Activated CD4-positive, alpha-beta T cell treated with anti-CD3 and anti-CD28 coated beads for 36 hours (primary cell): ENCODE measurements around the gene CFP. TPM values are rescaled to one million over a fixed set of nuclear protein-coding genes. Genes with fewer than 3 reads are reported as not detected.

Experiments
- ATAC-seq: fragments of 200-7000 bp; cut with Tn5 transposase; one replicate; pipeline ENCODE4 v1.10.0; 2021; ENCODE audit warnings: mild to moderate bottlenecking, moderate library complexity
- CTCF ChIA-PET: fragments of 350-600 bp; sonication (Branson Sonifier 250); formaldehyde crosslinking; loops from one replicate; lab custom pipeline; 2021; ENCODE audit warnings: antibody characterized with exemption; lab: Charles Lee
- POLR2A ChIA-PET: fragments of 350-600 bp; sonication (Branson Sonifier 250); formaldehyde crosslinking; loops from one replicate; lab custom pipeline; 2021; ENCODE audit warnings: antibody characterized with exemption, inconsistent platforms; lab: Charles Lee
- DNase-seq: peaks from one replicate; pipeline ENCODE4 v3.0.0-alpha.2; 2020
- H3K27ac Mint-ChIP-seq: one replicate; pipeline ENCODE4 v1.8.0; 2021; ENCODE audit warnings: mixed read lengths
- H3K27me3 Mint-ChIP-seq: one replicate; pipeline ENCODE4 v1.8.0; 2021; ENCODE audit warnings: mixed read lengths
- H3K36me3 Mint-ChIP-seq: one replicate; pipeline ENCODE4 v1.8.0; 2021; ENCODE audit warnings: low read depth, mixed read lengths
- H3K4me1 Mint-ChIP-seq: one replicate; pipeline ENCODE4 v1.8.0; 2021; ENCODE audit warnings: mixed read lengths
- H3K4me3 Mint-ChIP-seq: one replicate; pipeline ENCODE4 v1.8.0; 2021; ENCODE audit warnings: mild to moderate bottlenecking, moderate library complexity, mixed read lengths
- H3K9me3 Mint-ChIP-seq: one replicate; pipeline ENCODE4 v1.8.0; 2021; ENCODE audit warnings: low read depth, mixed read lengths
- intact Hi-C, 2 experiments: fragments of 100-400 bp; cut with DNase I in 1 of 2; cut with micrococcal nuclease in 1 of 2; formaldehyde crosslinking; loops; one replicate each; pipeline versions ENCODE4 v1.14.2 to v1.15.1; 2022 to 2024; cut with DNase I, micrococcal nuclease
- total RNA-seq, 2 experiments: library from RNA; stranded (reverse); gene quantifications; one replicate each; pipeline ENCODE4 v1.2.3, GENCODE V29; 2021

CFP gene
- total RNA-seq, 2 experiments from 2014 or later, result 2.4 to 4.7 TPM

- peaks cover 43% of the 10 kb centered on the region for H3K36me3 Mint-ChIP-seq
- peak overlapping the region; percentile 72 for H3K27ac Mint-ChIP-seq
- DNase-seq (peak; percentile 69), ATAC-seq (peak; percentile 73)
- H3K4me3 Mint-ChIP-seq, result peak overlapping the region; percentile 55
- intact Hi-C loops, result loop anchor here in 1 of 2 experiments (1.0 kb wide), 1 partner anchor 13 kb away; the partner anchor contains the start of gene ELK1
- peaks cover 27% of the 10 kb centered on the region for H3K4me1 Mint-ChIP-seq
- H3K27me3 Mint-ChIP-seq, result no peaks in the 10 kb centered on the region
- POLR2A ChIA-PET, result no interaction called here
- H3K9me3 Mint-ChIP-seq, result no peaks in the 10 kb centered on the region
- CTCF ChIA-PET, result no interaction called here
Observed at GRCh38 chrX:47637546-47638195, 7.9 kb upstream of the CFP start.

DNA sequence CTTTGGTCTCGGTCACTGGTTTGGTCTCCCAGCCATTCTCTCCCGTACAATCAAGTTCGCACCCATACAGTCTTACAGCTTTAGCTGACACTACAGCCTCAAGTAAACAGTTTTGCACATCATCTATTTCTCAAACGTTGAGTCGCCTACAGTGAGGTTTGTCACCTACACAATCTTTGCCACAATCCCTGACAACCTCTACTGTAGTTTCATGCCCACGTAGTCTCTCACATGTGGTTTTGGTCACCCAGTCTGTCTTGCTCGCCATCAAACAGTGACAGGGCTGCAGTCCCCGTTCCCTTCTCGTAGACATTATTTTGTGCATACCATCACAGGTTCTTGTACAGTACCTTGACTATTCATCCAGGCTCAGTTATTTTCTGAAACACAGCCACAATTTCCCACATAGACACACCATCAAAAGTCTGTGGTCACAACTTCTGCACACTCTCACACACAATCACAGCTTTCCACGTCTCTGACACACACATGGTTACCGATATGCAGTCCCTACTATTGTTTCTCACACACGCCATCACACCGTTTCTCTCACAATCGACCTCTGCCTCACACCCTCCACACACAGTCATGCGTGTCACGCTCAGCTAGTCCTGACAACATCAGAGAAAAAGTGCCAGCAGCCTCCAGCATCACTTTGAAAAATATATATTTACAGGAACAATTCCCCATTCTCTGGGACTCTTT is 5.3 kb upstream of the CFP start:
- DNase-seq, result peak; percentile 55
- Mint-ChIP-seq H3K4me3 (no peak overlapping the region), H3K36me3 (peaks cover 35% of the 10 kb centered on the region), H3K27ac (no peak overlapping the region), H3K27me3 (no peaks in the 10 kb centered on the region), H3K9me3 (no peaks in the 10 kb centered on the region), H3K4me1 (peaks cover 35% of the 10 kb centered on the region)
- POLR2A ChIA-PET, result interaction anchor here (1.5 kb wide), 1 partner anchor 15 kb away, joined by 3 read pairs; the partner anchor contains the start of gene ELK1
- CTCF ChIA-PET, result no interaction called here
- ATAC-seq, result peak; percentile 64
- intact Hi-C loops, result no loop called here

DNA sequence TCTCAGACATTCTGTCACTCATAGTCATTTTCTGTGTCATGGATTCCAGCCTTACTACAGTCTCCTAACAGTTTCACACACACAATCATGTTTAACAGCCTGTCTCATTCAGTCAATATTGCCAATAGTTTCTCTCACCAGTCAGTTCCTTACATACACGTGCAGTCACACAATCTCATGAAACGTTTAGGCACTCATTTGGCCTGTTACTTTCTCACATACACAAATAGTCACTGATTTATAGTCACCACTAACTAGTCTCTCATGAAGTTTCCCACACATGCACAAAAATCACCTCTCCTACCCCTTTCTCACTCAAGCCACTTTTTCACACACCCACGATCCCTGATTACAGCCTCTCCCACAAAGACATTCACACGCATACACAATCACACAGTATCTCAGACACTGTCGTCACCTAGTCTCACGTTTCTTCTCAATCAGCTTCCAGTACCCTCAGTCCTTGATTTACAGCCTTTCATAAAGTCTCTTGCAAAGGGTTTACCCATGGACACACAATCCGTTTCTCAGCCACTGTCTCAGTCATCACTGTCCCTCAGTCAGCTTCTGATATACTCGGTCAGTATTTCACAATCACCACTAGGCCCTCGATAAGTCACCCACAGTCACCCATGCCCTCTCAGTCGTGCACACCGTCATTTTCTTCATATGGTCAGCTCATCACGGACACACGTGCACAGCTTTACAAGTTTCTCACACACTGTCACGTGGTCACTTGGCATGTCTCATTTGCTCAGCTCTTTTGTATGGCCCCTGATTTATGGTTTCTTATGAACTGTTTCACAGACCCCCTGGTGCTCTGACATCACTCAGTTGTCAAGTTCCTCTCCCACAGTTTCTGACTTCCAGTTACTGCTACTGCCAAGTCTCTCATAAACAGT is 4.2 kb upstream of the CFP start:
- intact Hi-C loops, result no loop called here
- peaks cover 25% of the 10 kb centered on the region for H3K36me3 Mint-ChIP-seq

GRCh38 chrX:47632666-47633065 is 2.9 kb upstream of the CFP start:
- peaks cover 15% of the 10 kb centered on the region for H3K36me3 Mint-ChIP-seq
- H3K4me3 Mint-ChIP-seq, result no peak overlapping the region
- peak overlapping the region; percentile 37 for H3K27ac Mint-ChIP-seq
- no peaks in the 10 kb centered on the region for H3K9me3 Mint-ChIP-seq
- H3K4me1 Mint-ChIP-seq, result peaks cover 31% of the 10 kb centered on the region
- H3K27me3 Mint-ChIP-seq, result no peaks in the 10 kb centered on the region
- ChIA-PET POLR2A (no interaction called here), CTCF (no interaction called here)
- intact Hi-C loops, result no loop called here
- DNase-seq (no peak), ATAC-seq (no peak)

More for the DNA sequence above, 4.2 kb upstream of the CFP start:
- H3K27me3 Mint-ChIP-seq, result no peaks in the 10 kb centered on the region
- H3K9me3 Mint-ChIP-seq, result no peaks in the 10 kb centered on the region
- ChIA-PET CTCF (no interaction called here), POLR2A (interaction anchor here (1.5 kb wide), 1 partner anchor 17 kb away, joined by 3 read pairs; the partner anchor contains the start of gene ELK1)
- DNase-seq, result no peak
- no peak overlapping the region for H3K4me3 Mint-ChIP-seq
- ATAC-seq, result no peak
- peaks cover 34% of the 10 kb centered on the region for H3K4me1 Mint-ChIP-seq
- no peak overlapping the region for H3K27ac Mint-ChIP-seq

GRCh38 chrX:47631676-47632075 is 1.9 kb upstream of the CFP start:
- intact Hi-C loops, result no loop called here
- DNase-seq (no peak), ATAC-seq (no peak)
- Mint-ChIP-seq H3K9me3 (no peaks in the 10 kb centered on the region), H3K36me3 (peaks cover 7% of the 10 kb centered on the region), H3K4me1 (peaks cover 26% of the 10 kb centered on the region), H3K4me3 (no peak overlapping the region), H3K27me3 (no peaks in the 10 kb centered on the region), H3K27ac (no peak overlapping the region)
- ChIA-PET CTCF (interaction anchor here (1.1 kb wide), 1 partner anchor 10 kb away, joined by 4 read pairs; no protein-coding TSS in a partner anchor), POLR2A (no interaction called here)

DNA sequence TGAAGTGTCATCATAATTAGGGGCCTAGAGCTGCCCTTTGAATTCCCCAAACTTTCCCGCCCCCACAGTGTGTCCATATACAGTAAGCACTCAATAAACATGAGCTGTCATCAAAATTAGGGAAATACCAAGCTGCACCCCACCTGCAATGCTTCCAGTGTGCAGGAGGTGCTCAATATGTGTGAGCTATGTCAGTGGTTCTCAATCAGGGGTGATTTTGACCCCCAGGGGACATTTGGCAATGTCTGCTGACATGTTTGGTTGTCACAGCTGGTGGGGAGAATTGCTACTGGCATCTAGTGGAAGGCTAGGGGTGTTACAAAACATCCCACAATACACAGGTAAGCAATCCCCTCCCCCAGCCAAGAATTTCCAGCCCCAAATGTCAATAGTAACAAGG is 748 bp downstream of the CFP start:
- DNase-seq, result peak; percentile 35
- peaks cover 23% of the 10 kb centered on the region for H3K4me1 Mint-ChIP-seq
- intact Hi-C loops, result loop anchor here (2.0 to 5.0 kb wide), 2 partner anchors 46 to 67 kb away; partner anchors contain the start of genes ARAF (in 1 of the 2) and TIMP1 (in 1 of the 2)
- peak overlapping the region; percentile 54 for H3K4me3 Mint-ChIP-seq
- CTCF ChIA-PET, result interaction anchor here (0.5 to 1.2 kb wide), 3 partner anchors 15 to 438 kb away, joined by 3 to 5 read pairs (median 4); no protein-coding TSS in a partner anchor
- no peaks in the 10 kb centered on the region for H3K27me3 Mint-ChIP-seq
- H3K27ac Mint-ChIP-seq, result peak overlapping the region; percentile 82
- no peaks in the 10 kb centered on the region for H3K9me3 Mint-ChIP-seq
- ATAC-seq, result peak; percentile 33
- POLR2A ChIA-PET, result no interaction called here
- H3K36me3 Mint-ChIP-seq, result peaks cover 4% of the 10 kb centered on the region

- DNase-seq, result no peak
- CTCF ChIA-PET, result interaction anchor here (0.6 kb wide), 1 partner anchor 229 kb away, joined by 3 read pairs; no protein-coding TSS in a partner anchor
- POLR2A ChIA-PET, result no interaction called here
- ATAC-seq, result no peak
- Mint-ChIP-seq H3K27me3 (no peaks in the 10 kb centered on the region), H3K4me1 (peaks cover 30% of the 10 kb centered on the region), H3K4me3 (no peak overlapping the region), H3K36me3 (peaks cover 4% of the 10 kb centered on the region), H3K9me3 (no peaks in the 10 kb centered on the region), H3K27ac (no peak overlapping the region)
- intact Hi-C loops, result loop anchor here in 1 of 2 experiments (5.0 kb wide), 1 partner anchor 63 kb away; the partner anchor contains the start of gene ARAF
Observed at GRCh38 chrX:47625365-47625764, 4.4 kb downstream of the CFP start.

- peak overlapping the region; percentile 69 for H3K4me3 Mint-ChIP-seq
- H3K9me3 Mint-ChIP-seq, result no peaks in the 10 kb centered on the region
- H3K4me1 Mint-ChIP-seq, result peaks cover 16% of the 10 kb centered on the region
- ATAC-seq (peak; percentile 72), DNase-seq (peak; percentile 55)
- peaks cover 3% of the 10 kb centered on the region for H3K36me3 Mint-ChIP-seq
- H3K27me3 Mint-ChIP-seq, result no peaks in the 10 kb centered on the region
- CTCF ChIA-PET, result interaction anchor here (0.6 to 0.9 kb wide), 3 partner anchors 18 to 49 kb away, joined by 3 to 5 read pairs (median 3); no protein-coding TSS in a partner anchor
- intact Hi-C loops, result loop anchor here in 1 of 2 experiments (5.0 kb wide), 1 partner anchor 41 kb away; the partner anchor contains the start of gene TIMP1
- POLR2A ChIA-PET, result interaction anchor here (0.6 kb wide), 2 partner anchors 39 to 1291 kb away, joined by 3 to 8 read pairs; no protein-coding TSS in a partner anchor
- no peak overlapping the region for H3K27ac Mint-ChIP-seq
Observed at GRCh38 chrX:47623540-47624027, 6.1 kb downstream of the CFP start.

- Mint-ChIP-seq H3K9me3 (no peaks in the 10 kb centered on the region), H3K27me3 (no peaks in the 10 kb centered on the region), H3K4me3 (no peak overlapping the region), H3K27ac (no peak overlapping the region), H3K36me3 (peaks cover 3% of the 10 kb centered on the region), H3K4me1 (peaks cover 13% of the 10 kb centered on the region)
- no peak for DNase-seq
- ChIA-PET CTCF (no interaction called here), POLR2A (no interaction called here)
- ATAC-seq, result no peak
- intact Hi-C loops, result loop anchor here in 1 of 2 experiments (5.0 kb wide), 1 partner anchor 40 kb away; the partner anchor contains the start of gene TIMP1
Observed at GRCh38 chrX:47621851-47622250, 7.9 kb downstream of the CFP start.

GRCh38 chrX:47620303-47620685 is 9.4 kb downstream of the CFP start:
- H3K4me1 Mint-ChIP-seq, result peaks cover 13% of the 10 kb centered on the region
- POLR2A ChIA-PET, result no interaction called here
- no peak overlapping the region for H3K27ac Mint-ChIP-seq
- no peak for DNase-seq
- no peaks in the 10 kb centered on the region for H3K9me3 Mint-ChIP-seq
- intact Hi-C loops, result loop anchor here (1.0 to 5.0 kb wide), 2 partner anchors 38 to 59 kb away; partner anchors contain the start of genes ARAF (in 1 of the 2) and TIMP1 (in 1 of the 2)
- CTCF ChIA-PET, result no interaction called here
- peak overlapping the region; percentile 38 for H3K4me3 Mint-ChIP-seq
- H3K27me3 Mint-ChIP-seq, result no peaks in the 10 kb centered on the region
- ATAC-seq, result no peak
- H3K36me3 Mint-ChIP-seq, result no peaks in the 10 kb centered on the region
